OCI-LY3 (cell line): ENCODE data around the gene NEB.

ENCODE experiments used
- H2AFZ ChIP-seq: fragments of 200-600, 300-600 bp; shearing (Covaris generic); 2 replicates; pipeline ENCODE4 v1.6.0; 2014; ENCODE audit warnings: antibody characterized with exemption, low read depth, low read length
- H3K27ac ChIP-seq: fragments of 200-600, 300-600 bp; sonication (generic); 2 replicates; pipeline ENCODE4 v1.5.1; 2014; ENCODE audit warnings: mild to moderate bottlenecking, low read length, moderate library complexity, mixed read lengths
- H3K27me3 ChIP-seq: fragments of 200-600, 300-600 bp; sonication (generic); 2 replicates; pipeline ENCODE4 v1.6.1; 2014; ENCODE audit warnings: low read depth, low read length, mixed read lengths
- H3K36me3 ChIP-seq: fragments of 200-600, 300-600 bp; sonication (generic); replicated peaks from 2 replicates; pipeline ENCODE3; 2014; ENCODE audit warnings: low read depth, low read length, mixed read lengths
- H3K4me1 ChIP-seq: fragments of 300-600, 200-600 bp; sonication (generic); 2 replicates; pipeline ENCODE4 v1.6.1; 2014; ENCODE audit warnings: low read length, mixed read lengths
- H3K4me2 ChIP-seq: fragments of 200-600, 300-600 bp; sonication (generic); 2 replicates; pipeline ENCODE4 v1.6.1; 2014; ENCODE audit warnings: low read length, mixed read lengths
- H3K4me3 ChIP-seq: fragments of 300-600, 200-600 bp; sonication (generic); 2 replicates; pipeline ENCODE4 v1.5.1; 2014; ENCODE audit warnings: antibody characterized with exemption, mild to moderate bottlenecking, low read length, moderate library complexity
- H3K79me2 ChIP-seq: fragments of 300-600, 200-600 bp; shearing (Covaris generic); 2 replicates; pipeline ENCODE4 v1.6.1; 2014; ENCODE audit warnings: mild to moderate bottlenecking, low read length, mixed read lengths
- H3K9ac ChIP-seq: fragments of 300-600, 200-600 bp; shearing (Covaris generic); 2 replicates; pipeline ENCODE4 v1.6.0; 2014; ENCODE audit warnings: mild to moderate bottlenecking, low read length, moderate library complexity
- H3K9me3 ChIP-seq: fragments of 200-600, 300-600 bp; shearing (Covaris generic); 2 replicates; pipeline ENCODE4 v1.6.1; 2014; ENCODE audit warnings: low read length, mixed read lengths; ENCODE audit not compliant: insufficient read depth
- H4K20me1 ChIP-seq: fragments of 200-600, 300-600 bp; sonication (generic); 2 replicates; pipeline ENCODE4 v1.6.1; 2016; ENCODE audit warnings: low read length, mixed read lengths; ENCODE audit not compliant: insufficient read depth
- CTCF ChIP-seq: fragments of 200-600, 300-600 bp; sonication (generic); IDR thresholded peaks from 2 replicates; pipeline ENCODE4 v1.5.1; 2014; ENCODE audit warnings: antibody characterized with exemption, low read length, low read depth
- EZH2phosphoT487 ChIP-seq: fragments of 200-600 bp; shearing (Covaris generic); IDR thresholded peaks from 2 replicates; pipeline ENCODE4 v1.6.1; 2018; ENCODE audit warnings: antibody characterized with exemption, mixed run types, low read depth

NEB gene

GRCh38 chr2:151776367-151776766 lies 42.1 kb upstream of the NEB start:
- TF ChIP-seq EZH2phosphoT487 (no peak), CTCF (no peak)
- H3K4me3 ChIP-seq, result no peak overlapping the region
- H3K4me1 ChIP-seq, result peaks cover 24% of the 10 kb centered on the region
- no peaks in the 10 kb centered on the region for H3K9me3 ChIP-seq
- H3K4me2 ChIP-seq, result no peak overlapping the region
- H2AFZ ChIP-seq, result no peak overlapping the region
- H4K20me1 ChIP-seq, result no peaks in the 10 kb centered on the region
- no peak overlapping the region for H3K27ac ChIP-seq
- H3K27me3 ChIP-seq, result 0 out of 2 replicates have a peak, but pooled peaks cover 6% of the 10 kb centered on the region
- no peaks in the 10 kb centered on the region for H3K79me2 ChIP-seq
- H3K9ac ChIP-seq, result no peak overlapping the region
- H3K36me3 ChIP-seq, result peaks cover 25% of the 10 kb centered on the region

- Histone ChIP-seq H2AFZ (no peak overlapping the region), H3K36me3 (peaks cover 25% of the 10 kb centered on the region), H4K20me1 (peaks cover 4% of the 10 kb centered on the region; the same call in 1 of the 2 replicates), H3K4me3 (no peak overlapping the region), H3K27ac (no peak overlapping the region), H3K4me1 (peaks cover 32% of the 10 kb centered on the region), H3K27me3 (0 out of 2 replicates have a peak, but pooled peaks cover 9% of the 10 kb centered on the region), H3K4me2 (no peak overlapping the region), H3K79me2 (no peaks in the 10 kb centered on the region), H3K9ac (no peak overlapping the region), H3K9me3 (no peaks in the 10 kb centered on the region)
- TF ChIP-seq CTCF, result no peak
- TF ChIP-seq EZH2phosphoT487, result no peak
Observed at GRCh38 chr2:151775057-151775740, 40.9 kb upstream of the NEB start.

- no peak overlapping the region for H3K4me2 ChIP-seq
Observed at GRCh38 chr2:151774506-151774905, 40.2 kb upstream of the NEB start.

More at GRCh38 chr2:151774506-151774905, 40.2 kb upstream of the NEB start:
- Histone ChIP-seq H3K4me1 (peaks cover 32% of the 10 kb centered on the region), H3K4me3 (no peak overlapping the region), H2AFZ (no peak overlapping the region), H4K20me1 (peaks cover 4% of the 10 kb centered on the region; the same call in 1 of the 2 replicates), H3K9ac (no peak overlapping the region), H3K27ac (no peak overlapping the region), H3K36me3 (peaks cover 28% of the 10 kb centered on the region), H3K9me3 (no peaks in the 10 kb centered on the region), H3K79me2 (no peaks in the 10 kb centered on the region), H3K27me3 (0 out of 2 replicates have a peak, but pooled peaks cover 9% of the 10 kb centered on the region)
- TF ChIP-seq EZH2phosphoT487, result no peak
- TF ChIP-seq CTCF, result no peak
